ENCODE measurements around the gene MED13L.
A peak's percentile ranks its signal among the peaks of the same experiment; 100 is the strongest.

MED13L gene

DNA sequence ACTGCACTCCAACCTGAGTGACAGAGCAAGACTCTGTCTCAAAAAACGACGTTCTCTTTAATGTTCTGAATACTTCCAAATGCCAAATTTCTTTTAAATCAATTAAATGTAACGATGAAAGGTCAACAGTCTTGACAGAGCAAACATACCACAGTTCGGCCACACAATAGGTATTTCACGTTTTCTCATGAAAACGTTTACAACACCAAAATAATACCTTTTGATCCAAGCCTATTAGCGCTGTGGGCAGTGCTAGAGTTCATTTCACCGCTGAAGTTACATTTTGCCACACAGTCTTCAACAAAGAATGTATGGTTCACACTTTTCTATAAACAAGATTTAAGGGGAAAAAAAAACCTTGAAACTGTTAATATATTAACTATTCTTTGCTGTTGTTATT lies 122.1 kb downstream of the MED13L start:
- no peak for DNase-seq (ENCODE audit: low read depth, low spot score)

DNA sequence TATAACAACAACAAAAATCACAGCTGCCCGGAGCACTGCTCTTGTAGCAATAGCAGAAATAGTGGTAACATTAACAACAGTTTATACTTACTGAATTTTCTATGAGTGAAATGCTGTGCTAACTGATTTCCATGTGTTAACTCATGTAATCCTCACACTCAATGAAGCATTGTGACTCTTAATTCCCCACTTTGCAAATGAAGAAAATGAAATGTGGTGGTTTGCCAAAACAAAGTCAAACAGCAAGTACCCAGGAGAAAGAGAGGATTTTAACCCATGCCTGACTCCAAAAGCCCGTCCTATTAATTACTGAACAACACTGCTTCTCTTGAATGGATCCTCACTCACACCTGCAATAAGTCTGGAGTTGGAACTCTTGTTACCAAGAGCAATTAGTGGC lies 123.5 kb downstream of the MED13L start:
- DNase-seq (ENCODE audit: low read depth, low spot score): peak; percentile 47

DNA sequence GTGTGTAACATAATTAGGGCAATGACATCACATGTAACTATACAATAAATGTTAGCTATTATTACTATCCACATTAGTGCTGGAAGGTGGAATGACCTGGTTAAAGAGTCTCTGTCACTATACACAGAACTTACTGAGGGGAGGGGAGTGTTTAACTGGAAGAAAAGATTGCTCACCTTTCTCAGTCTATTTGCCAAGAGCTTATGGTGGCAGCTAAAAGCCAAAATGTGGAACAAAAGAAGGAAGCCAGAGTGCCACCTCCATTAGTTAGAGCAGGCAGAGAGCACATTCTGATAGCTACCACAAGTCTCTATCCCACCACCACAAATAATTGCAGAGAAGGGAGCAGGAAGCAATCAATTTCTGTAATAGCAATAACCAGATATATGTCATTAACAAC lies 124.4 kb downstream of the MED13L start:
- DNase-seq (ENCODE audit: low read depth, low spot score): no peak

DNA sequence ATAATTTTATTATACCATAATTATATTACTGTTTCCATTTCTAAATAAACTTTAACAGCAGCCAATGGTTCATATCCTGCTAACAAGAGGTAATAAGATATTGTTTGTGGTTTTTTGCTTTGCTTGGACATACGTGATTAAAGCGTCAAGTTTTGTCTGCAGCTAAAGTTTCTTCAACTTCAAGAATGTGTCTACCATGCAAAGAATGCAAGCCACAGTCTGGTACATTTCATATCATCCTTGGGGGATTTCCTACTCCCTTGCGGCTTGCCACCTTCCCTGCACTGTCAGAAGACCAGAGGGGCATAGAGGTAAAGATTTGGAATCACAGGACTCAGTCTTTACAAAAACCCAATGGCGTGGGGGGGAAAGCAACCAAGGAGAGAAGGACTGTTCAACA lies 125.2 kb downstream of the MED13L start:
- peak; percentile 94 for DNase-seq (ENCODE audit: low read depth, low spot score)

DNA sequence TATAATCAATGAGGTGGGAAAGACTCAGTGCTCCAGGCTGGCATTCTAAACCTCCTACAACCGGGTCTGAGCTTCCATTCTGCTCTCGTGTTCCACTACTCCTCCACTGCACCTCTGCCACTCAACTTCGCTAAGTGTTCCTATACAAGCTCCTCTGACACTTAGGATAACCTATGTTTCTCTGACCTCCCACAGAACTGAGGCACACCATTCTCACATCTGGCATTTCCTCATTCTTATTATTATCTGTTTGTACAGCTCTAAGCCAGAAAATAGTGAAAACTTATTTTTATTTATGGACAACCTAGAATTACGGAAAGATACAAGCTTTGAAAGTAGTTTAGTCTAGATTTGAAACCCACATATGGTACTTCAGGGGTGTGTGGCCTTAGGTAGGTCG lies 127.0 kb downstream of the MED13L start:
- DNase-seq (ENCODE audit: low read depth, low spot score): no peak

DNA sequence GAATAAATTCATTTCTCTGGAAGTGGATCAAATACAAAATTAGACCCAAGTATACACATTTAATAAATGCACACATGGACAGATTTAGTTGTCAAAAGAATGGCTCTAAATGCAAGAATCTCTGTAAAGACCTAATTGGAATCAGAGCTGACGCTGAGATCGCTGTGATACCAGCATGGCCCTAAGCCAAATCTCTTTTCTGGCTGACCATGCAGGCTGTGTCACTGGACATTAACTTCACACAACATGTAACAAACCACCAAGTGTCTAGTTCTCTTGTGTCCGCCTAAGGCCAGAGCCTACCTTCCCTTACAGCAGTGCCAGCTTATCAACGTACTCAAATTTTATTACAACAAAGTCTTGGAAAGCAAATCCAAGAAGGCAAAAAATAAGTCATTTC lies 127.5 kb downstream of the MED13L start:
- DNase-seq (ENCODE audit: low read depth, low spot score): peak; percentile 60

DNA sequence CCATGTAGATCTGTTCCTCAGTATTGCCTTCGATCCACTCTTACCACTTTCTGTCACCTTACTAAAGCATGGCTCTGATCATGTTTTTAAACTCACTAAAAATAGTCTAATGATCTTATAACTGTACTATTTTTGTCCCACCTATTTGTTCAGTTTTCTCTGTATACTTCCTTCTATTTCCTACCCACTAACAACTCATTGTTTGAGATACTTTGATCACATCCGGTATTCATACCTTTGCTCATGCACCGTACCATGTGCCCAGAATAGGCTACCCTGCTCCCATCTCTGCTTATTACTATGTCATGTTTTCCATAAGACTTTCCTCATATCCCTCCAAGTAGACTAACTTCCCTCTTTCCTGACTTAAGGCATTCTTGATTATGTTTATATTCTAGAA lies 128.6 kb downstream of the MED13L start:
- DNase-seq (ENCODE audit: low read depth, low spot score): no peak

DNA sequence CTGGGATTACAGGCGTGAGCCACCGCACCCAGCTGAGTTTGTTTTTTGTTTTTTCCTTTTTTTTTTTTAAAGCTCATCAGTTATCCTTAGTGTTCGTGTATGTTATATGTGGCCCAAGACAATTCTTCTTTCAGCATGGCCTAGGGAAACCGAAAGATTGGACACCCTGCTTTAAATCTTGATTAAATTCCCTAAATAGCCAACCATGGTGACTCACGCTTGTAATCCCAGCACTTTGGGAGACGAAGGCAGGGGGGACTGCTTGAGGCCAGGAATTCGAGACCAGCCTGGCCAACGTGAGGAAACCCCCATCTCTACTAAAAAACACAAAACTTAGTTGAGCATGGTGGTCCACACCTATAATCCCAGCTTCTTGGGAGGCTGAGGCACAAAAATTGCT lies 131.1 kb downstream of the MED13L start:
- DNase-seq (ENCODE audit: low read depth, low spot score): no peak

DNA sequence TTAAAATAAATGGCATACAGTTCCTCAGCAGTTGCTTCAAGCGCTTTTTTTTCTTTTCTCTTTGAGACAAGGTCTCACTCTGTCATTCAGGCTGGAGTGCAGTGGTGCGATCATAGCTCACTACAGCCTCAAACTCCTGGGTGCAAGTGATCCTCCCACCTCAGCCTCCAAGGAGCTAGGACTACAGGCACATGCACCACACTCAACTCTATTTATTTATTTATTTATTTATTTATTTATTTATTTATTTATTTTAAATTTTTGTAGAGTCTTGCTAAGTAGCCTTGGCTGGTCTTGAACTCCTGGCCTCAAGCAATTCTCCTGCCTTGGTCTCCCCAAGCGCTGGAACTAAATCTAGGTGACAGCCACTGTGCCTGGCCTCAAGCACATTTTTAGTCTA lies 132.0 kb downstream of the MED13L start:
- no peak for DNase-seq (ENCODE audit: low read depth, low spot score)

DNA sequence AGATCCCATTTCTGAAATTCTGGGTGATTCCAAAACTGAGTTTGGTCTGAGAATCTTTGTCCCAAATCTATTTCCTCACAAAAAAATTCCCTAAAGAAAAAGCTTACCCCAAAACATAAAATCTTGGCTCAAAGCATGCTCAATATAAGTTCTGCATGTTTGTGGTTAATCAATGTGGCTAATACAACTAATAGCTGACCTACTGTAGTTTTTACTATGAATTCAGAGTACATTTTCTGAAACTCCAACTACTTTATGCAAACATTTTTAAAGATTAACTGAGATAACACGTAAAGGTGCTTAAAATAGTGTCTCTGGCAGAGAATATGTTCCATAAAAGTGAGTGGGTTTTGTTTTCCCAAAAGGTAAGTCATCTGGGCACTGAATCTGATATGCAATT lies 133.1 kb downstream of the MED13L start:
- no peak for DNase-seq (ENCODE audit: low read depth, low spot score)

DNA sequence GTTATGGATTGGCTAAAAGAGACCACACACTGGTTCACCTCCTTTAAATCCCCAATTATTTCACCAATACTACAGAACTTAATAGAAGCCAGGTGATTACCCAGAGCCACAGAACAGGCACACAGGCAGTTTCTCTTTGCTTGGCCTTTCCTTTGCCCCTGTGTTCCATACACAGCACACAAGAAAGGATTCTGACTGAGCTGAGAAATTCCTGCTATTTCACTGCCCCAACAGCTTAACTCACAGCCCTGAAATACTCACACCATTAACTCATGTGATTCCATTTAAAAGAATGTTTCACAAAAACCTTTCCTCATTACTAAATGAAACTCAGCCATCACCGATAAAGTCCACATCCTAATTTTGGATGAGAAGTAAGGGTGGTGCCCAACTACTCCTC lies 133.6 kb downstream of the MED13L start:
- DNase-seq (ENCODE audit: low read depth, low spot score): peak; percentile 83

DNA sequence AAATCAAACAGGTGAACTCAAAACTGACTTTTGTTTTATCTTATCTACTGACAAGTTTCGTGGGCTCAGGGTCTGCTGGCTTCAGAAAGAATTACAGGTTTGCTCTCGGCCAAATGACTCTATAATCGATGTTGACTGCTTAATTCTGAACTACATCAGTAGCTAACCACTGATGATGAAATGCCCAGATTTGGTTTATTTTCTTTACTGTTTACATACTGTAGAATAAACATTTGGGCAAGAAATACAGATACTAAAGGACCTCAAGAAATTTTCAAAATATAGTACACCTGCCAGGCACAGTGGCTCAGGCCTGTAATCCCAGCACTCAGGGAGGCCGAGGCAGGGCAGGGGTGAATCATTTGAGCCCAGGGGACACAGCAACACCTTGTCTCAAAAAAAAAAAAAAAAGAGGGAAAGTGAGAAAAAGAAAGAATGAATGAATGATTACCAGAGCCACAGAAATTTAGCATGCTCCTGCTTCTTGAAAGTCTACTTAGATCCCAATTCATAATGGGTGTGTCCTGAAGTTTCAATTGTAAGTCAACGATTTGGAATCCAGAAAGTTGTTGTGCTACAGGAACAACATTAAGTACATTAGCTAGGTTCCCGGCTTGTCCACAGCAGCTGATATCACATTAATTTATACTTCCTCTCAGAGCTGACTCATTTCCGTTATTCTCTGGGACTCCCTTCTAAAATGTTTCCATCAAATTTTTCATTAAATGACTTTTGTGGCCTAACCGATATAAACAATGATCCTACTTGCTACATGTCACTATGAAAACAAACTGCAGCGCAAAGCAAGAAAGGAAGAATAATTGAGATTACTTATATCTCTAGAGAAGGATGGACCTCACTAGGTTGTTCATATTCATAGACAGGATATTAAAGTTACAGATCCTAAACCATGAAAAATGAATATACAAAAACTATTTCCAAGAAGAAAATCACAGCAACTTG lies 134.3 kb downstream of the MED13L start:
- DNase-seq (ENCODE audit: low read depth, low spot score): peak; percentile 63

DNA sequence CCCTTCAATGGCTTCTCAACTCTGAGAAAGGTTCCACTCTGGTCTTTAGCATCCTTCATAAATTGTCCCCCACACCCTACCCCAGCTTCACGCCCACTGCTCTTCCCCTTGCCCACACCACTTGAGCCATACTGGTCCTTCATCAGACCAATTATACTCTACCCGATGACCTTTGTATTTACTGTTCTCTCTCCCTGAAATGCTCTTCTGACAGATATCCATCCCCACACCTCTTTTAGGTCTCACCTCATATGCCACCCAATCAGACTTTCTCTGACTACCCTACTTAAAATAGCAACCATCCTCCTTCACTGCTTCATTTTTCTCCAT lies 135.7 kb downstream of the MED13L start:
- DNase-seq (ENCODE audit: low read depth, low spot score): no peak

DNA sequence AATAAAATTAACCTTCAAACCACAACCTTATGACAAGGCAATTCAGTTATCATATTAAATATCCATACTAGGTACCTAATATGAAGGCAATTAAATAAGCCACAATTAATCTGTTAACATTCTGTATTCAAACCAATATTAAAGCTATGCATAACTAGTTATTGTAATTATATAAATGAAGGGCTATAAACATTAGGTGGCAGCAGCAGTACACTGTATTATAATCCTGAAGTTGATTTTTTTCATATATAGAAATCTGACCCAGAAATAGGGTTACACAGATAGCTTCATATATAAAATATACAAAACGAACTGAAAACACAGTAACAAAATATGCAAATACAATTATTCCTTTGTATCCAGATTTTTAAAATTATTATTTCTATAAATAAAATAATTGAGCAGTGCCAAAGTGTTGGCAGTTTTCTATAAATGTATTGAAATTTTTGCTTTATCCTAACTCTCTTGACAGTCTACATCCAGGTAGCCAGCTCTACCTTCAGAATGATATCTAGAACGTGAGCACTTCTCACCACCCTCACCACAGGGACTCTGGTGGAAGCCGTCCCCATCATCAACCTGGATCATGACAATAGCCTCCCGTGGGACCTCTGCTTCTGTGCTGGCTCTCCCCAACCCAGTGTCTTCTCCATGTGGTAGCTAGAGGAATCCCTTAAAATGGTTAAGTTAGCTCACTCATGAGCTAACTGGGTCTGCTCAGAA lies 136.2 kb downstream of the MED13L start:
- no peak for DNase-seq (ENCODE audit: low read depth, low spot score)

DNA sequence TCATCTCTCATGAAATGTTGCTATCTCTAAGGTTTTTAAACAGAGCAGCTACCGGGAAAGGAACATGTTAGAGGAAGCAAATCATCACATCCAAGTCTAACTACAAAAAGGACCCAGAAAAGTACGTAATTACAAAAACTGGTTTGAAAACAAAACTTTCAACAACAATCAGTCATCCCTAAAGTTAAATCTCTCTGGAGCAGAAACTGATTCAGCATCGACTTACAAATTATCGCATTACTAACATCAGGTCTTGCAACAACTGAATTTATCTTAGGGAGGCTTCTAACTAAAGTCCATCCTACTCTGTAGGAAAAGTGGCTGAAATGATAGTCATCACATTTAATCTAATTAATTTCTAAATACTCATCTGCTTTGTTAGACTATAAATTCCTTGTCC lies 137.0 kb downstream of the MED13L start:
- DNase-seq (ENCODE audit: low read depth, low spot score): no peak

DNA sequence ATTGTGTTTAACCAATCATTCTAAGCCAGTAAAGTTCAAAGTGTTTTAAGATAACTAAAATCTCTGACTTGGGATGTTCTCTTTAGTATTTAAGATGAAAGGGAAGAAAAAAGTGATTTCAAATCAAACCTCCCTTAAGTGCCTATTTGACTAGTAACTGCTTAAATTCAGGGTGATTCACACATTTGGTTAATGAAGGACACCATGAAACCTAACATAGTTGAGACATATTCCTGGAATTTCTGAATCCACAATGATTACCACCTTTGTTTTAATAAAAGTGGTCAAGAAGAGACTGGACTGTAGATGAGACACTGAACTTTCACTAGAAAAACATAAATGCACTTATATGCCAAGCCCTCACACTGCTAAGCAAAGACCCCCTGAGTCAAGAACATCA lies 138.7 kb downstream of the MED13L start:
- peak; percentile 51 for DNase-seq (ENCODE audit: low read depth, low spot score)

DNA sequence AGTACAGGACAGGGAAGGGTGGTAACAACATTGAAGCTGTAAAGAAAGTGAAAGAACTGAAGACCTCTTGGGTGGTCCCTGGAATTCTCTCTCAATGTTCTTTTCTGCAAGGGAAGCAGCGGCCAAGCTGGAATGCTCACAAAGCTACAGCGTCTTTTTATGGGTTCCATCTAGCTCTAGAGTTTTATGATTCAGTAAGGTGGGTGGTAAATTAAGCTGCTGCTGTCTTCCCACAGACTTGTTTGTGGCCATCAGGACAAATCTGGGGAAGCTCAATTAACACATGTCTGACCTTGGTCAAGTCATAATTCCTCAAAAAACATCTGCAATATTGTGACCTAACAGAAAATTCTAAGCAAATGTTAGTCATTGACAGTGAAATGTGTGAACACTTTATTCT lies 139.1 kb downstream of the MED13L start:
- peak; percentile 62 for DNase-seq (ENCODE audit: low read depth, low spot score)

DNA sequence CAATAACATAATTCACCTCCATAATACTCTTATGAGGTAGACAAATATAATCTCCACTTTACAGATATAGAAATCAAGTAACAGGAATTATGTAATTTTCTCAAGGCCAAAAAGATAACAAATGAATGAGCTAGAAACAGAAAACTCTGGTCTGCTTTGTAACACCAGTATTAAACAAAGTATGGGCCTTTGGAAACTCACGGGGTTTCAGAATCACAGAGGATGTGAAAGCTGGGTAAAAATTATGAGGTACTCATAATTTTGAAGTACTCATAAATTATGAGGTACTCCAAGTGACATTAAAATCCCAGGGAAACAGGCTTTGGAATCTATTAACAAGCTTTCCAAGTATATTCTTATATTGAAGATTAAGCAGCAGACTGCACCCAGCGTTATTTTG lies 140.2 kb downstream of the MED13L start:
- no peak for DNase-seq (ENCODE audit: low read depth, low spot score)

DNA sequence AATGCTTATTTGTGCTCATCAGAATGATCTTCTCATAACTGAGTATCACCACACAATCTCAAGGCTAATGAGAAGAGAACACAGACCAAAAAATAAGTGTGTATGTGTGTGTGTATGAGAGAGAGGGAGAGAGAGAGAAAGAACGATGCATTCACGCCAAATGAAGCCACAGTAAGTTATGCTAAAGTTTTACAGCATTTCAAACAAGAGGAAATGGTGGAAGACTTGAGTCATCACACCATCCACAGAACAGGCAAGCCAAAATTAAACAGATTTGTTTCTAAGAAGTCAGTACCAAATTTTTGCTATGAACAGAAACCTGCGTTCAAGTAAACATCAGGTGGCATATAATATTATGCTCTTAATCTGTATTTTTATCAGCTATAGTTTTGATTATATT lies 141.2 kb downstream of the MED13L start:
- peak; percentile 72 for DNase-seq (ENCODE audit: low read depth, low spot score)

DNA sequence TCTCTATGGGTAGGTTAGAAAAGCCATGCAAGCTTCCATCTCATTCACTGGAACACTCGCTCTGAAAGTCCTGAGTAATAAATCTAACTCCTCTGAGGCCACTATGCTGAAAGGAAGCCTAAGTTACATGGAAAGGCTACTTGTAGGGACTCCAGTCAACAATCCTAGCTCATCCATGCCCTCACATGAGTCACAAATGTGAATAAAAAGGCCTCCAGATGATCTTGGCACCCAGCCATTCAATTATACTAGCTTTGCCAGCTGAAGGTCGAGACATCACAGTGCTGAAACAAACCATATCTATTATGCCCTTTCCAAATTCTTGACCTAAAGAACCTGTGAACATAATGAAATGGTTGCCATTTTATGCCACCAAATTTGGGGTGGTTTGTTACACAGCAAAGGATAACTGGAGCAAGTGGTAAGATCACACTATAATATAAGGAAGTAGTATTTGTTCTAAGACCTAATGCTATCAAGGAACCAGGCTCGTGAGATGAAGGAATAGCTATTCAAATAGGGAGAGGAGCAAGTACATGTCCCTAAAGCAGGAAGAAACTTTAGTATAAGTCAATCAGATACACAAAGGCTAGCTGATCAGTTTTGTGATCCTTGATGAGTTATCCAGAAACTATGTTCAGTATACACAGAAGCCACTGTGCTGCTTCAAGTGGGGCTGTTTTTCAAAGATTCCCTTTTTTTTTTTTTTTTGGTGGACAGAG lies 142.1 kb downstream of the MED13L start:
- DNase-seq (ENCODE audit: low read depth, low spot score): peak; percentile 66

DNA sequence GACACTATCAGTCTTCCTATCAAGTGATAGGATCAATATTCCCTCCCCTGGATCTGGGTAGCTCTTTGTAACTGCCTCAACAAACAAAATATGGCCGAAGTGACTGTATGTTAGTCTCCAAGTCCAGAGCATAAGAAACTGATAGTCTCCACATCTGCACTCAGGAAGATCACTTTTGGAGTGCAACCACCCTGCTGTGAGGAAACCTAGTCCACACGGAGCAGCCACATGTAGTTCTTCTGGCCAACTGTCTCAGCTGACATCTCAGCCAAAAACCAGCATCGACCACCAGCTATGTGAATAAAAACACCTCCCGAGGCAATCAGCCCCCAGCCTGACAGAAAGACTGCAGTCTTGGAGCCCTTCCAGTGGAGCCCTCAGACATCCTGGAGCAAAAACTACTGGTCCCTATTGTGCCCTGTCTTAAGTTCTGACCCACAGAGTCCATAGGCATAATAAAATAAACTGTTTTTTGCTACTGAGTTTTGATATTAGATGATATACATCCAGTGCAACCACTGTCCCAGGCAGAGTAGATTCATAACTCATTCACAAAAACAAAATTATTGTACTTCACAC lies 143.8 kb downstream of the MED13L start:
- DNase-seq (ENCODE audit: low read depth, low spot score): no peak

DNA sequence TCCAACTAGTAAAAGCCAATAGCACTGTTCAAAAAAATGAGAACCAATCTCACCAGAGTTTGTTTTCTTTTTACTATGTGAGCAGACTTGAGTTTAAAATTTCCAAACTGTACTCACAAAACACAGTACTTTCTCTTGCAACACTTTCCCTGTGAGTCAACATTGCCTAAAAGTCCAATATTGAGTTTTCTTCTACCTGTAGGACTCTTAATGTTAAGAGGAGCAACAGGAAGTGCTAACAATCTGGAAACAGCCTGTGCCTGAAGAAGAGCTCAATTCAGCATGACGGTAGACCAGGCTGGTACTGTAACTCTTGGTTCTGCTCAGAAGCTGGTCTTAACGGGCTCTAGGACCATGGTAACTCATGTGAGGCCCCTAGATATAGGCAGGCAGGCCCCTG lies 144.3 kb downstream of the MED13L start:
- no peak for DNase-seq (ENCODE audit: low read depth, low spot score)
